GM18526 (cell line): ENCODE data around the gene DNAH1.

Experiments used
- POLR2A ChIP-seq: IDR thresholded peaks from 3 replicates; pipeline ENCODE4 v1.6.1; 2011; ENCODE audit not compliant: insufficient read length; ENCODE audit errors: extremely low read depth

DNAH1 gene

GRCh38 chr3:52431459-52432223, 115.5 kb downstream of the DNAH1 start:
- no peak for TF ChIP-seq POLR2A

- no peak for TF ChIP-seq POLR2A
Measured at GRCh38 chr3:52432225-52432624, 116.1 kb downstream of the DNAH1 start.

DNA sequence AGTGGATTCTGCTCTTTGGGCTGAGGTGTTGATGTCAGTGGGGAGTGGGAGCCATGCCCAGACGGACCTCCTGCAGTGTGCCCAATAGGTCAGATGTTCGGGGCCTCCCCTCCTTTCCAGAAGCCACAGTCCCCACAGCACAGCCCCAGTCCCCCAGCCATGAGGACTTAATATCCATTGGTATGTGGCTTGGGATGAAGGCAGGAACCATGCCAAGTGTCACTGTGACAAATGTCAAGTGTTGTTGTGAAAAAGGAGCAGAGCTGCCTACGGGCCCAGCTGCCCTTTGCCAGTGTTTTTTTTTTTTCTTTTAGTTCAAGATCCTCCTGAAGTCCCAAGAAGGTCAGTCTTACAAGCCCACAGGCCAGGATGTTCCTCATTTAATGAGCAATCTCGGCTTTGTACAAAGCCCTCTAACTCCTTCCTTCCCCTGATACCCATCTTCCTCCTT, 116.6 kb downstream of the DNAH1 start:
- no peak for TF ChIP-seq POLR2A

GRCh38 chr3:52433328-52433995, 117.3 kb downstream of the DNAH1 start:
- no peak for TF ChIP-seq POLR2A

GRCh38 chr3:52433996-52434479, 117.9 kb downstream of the DNAH1 start:
- no peak for TF ChIP-seq POLR2A

- TF ChIP-seq POLR2A = no peak
Measured at GRCh38 chr3:52434491-52435115, 118.5 kb downstream of the DNAH1 start.

DNA sequence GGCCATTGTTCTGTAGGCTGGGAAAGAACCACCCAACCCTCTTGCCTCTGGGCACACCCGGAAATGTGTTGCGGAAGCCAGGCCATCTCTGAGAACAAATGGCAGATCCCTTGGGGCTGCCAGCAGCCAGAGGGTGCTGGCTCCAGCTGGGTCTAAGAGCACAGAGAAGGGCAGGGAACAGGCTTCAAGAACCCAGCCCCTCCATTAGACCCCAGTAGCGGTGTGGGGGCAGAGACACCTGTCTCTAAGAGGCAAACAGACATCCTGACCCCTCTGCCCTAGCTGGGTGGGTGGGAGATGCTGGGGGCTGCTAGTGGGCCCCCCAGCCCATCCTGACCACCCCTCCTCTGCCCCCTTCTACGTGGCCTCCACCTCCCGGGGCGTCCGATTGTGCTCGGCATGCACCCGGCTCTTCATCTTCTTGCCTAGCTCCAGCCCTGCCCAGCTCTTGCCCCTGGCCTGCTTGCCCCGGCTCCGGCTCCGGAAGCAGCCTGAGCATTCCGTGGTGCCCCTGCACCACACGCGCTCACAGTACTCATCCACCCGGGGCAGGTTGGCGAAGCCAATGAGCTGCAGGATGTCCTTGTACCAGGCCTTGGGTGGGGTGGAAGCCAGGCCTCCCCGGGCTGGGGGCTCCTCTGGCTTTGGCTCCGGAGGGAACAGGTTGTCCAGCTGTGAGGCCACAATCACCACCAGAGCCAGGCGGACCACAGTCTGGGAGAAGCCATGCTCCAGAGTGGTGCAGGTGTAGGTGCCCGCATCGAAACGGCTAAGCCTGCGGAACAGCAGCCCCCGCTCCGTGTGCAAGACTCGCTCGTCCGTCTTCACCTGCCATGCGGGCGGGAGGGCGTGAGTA, 119.4 kb downstream of the DNAH1 start:
- no peak for TF ChIP-seq POLR2A

DNA sequence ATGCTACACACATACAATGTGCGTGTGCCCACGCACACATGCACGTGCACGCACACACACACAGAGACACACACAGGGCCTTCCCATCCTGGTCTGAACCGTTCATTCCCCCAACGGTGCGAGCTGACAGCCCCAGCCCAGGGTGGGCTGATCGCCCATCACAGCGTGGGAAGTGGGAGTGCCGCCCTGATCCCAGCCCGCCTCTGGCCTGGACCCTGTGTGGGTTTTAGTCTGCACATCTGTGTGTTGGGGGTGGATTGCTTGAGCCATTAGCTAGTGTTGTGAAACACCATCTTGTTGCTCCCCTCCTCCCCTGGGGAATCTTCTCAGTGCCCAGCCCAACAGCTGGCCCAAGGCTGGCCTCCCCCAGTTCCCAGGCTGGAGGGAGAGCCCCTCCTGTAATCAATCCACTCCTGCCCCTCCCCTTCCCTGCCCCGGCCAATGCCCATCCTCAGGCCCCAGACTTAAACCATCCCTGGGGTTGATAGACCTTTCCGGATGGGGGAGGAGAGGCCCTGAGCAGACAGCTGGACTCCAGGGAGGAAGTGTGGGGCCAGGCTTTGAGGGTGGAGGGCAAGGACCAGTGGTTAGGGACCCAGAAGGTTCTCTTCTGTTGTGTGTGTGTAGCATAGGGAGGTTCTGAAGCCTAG, 120.5 kb downstream of the DNAH1 start:
- TF ChIP-seq POLR2A = no peak

DNA sequence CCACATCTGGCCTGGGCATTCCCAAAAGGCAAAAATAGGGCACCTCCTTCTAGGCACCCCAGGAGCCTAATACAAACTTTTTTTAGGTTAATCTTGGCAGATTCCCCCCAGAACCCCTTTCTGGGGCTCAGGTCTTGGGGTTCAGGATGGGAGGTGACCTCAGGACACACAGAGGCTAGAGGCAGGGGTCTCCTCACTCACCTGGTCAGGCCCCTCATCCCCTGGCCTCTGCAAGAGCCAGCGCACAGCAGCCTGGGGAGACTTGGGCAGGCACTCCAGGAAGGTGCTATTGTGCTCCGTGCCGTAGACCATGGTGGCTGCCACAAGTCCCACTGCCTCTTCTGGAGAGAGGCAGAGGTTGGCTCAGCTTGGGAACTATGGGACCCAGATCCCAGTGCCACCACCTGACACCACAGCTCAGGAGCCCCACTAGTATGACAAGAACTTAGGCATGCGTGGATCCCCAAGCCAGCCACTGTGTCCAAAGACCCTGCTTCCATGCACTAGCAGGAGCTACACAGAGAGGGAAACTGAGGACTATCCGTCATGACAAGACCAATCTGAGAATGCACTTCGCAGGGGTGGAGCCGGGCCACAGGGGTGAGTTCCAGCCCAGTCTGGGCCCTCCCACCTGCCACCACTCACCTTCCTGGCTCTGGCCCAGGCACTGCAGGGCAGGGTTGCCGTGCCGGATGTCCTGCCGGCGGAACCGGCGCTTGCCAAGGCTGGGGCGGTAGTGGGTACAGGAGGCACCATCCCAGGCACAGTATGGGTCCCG, 121.4 kb downstream of the DNAH1 start:
- TF ChIP-seq POLR2A = no peak

- TF ChIP-seq POLR2A = no peak
Measured at GRCh38 chr3:52438104-52438376, 121.9 kb downstream of the DNAH1 start.

DNA sequence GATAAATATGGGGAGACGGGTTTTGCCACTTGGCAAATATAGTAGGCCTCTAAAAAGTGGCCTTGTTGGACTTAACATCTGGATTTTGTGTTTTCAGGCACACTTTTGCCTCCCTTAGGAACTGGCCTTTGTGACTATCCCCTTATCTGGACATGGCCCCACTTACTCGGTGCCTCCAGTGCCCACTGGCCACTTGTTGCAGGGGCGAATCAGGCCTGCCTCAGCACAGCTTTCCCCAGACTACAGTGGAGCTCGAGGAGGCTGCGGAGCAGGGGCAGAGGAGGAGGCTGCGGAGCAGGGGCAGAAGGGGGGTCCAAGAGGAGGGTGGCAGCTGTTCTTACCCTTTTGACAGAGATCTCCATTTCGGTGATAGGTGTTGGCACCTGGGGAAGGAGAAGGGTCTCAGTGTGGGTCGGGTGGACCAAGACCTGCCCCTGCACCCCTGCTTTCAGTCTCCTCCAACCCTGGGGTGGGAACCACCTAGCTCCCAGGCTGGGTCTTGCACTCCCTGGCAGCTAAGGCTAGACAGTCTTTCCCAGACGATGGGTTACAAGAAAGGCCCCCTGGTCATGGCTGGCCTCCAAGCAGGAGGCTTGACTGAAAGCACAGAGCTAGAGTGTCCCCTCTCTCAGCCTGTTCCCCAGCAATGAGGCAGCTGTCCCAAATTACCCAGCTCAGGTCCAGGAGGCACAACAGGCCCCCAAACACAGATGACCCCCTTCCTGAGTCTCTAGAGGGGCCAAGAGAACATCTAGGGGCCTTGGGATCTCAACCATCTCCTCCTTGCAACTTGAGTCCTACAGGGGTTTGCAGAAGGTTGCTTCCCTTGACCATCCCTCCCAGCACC, 122.7 kb downstream of the DNAH1 start:
- TF ChIP-seq POLR2A = no peak

GRCh38 chr3:52439426-52440248, 123.5 kb downstream of the DNAH1 start:
- no peak for TF ChIP-seq POLR2A

DNA sequence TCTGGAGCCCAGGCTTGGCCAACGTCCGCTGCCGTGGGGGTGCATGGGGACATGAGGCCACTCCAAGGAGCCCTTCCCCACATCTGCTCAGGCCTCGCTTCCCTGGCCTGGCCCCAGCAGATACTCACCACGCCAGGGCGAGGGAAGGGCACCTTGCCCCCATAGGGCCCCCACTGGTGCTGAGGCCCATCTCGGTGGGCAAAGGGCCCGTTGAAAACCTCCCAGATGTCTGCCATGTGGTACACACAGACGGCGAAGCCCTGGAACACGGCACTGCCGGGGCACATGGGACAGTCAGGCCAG, 124.1 kb downstream of the DNAH1 start:
- no peak for TF ChIP-seq POLR2A
